ELF-1 (cell line): ENCODE data around the gene LSR.
A peak's percentile ranks its signal among the peaks of the same experiment; 100 is the strongest.

Source experiments
- DNase-seq: peaks from one replicate; pipeline ENCODE4 v3.0.0-alpha.2; 2016; ENCODE audit warnings: low read depth, low spot score

LSR gene

GRCh38 chr19:35302446-35302845 lies 53.6 kb downstream of the LSR start:
- no peak for DNase-seq

DNA sequence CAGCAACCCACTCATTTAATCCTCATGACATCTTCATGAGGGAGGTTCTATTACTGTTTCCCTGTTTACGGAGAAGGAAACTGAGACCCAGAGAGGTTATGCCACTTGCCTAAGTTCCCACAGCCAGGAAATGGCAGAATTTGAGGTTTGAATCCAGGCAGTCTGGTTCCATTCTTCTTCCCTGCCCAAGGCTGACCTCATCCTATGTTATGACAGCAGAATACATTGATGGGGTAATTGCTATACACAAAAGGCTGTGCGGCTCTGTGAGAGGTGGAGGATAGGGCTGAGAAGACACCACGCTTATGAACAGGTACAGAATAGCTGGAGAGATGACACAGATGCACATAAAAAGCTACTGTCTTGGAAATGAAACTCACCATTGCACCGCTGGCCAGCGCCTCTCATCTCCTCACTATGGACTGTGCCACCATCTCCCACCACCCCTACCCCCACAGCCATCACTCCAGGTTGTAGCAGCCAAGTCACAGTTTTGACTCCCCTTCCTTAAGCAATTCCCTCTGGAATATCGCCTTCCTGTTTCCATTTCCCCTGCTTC lies 54.6 kb downstream of the LSR start:
- DNase-seq: no peak

DNA sequence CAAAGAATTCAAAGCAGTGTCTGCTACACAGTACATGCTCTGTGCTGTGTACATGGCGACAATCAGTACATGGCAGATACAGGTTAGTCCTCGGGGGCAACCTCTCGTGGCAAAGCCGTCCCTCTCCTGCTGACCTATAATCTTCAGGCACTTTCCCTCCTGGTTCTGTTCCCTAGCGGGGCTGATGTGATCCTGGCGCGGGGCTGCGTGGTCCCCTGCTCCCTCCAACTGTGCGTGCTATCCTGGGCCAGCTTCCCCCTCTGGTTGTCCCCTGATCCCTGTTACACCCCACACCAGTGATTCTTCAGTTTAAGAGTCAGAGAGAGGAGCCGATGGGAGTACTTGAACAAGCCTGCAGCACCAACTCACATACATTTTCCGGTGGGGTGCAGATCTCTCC lies 55.2 kb downstream of the LSR start:
- no peak for DNase-seq

DNA sequence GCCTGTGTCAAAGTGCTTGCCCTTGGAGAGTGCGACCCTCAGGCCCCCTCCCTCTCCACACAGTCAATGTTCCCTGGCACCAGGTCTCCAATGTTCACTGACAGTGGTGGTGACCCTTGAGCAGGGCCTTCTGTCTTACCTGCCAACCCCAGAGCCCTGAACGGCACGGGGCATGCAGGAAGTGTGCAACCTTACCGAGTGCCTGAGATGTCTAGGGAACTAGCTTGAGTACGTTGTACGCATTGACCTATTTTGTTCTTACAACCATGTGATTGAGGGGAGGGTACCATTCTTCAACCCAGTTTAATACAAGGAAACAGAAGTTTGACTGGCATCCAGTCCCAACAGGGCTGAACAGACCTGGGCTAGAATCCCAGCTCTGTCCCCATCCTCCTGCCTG lies 56.4 kb downstream of the LSR start:
- no peak for DNase-seq

DNA sequence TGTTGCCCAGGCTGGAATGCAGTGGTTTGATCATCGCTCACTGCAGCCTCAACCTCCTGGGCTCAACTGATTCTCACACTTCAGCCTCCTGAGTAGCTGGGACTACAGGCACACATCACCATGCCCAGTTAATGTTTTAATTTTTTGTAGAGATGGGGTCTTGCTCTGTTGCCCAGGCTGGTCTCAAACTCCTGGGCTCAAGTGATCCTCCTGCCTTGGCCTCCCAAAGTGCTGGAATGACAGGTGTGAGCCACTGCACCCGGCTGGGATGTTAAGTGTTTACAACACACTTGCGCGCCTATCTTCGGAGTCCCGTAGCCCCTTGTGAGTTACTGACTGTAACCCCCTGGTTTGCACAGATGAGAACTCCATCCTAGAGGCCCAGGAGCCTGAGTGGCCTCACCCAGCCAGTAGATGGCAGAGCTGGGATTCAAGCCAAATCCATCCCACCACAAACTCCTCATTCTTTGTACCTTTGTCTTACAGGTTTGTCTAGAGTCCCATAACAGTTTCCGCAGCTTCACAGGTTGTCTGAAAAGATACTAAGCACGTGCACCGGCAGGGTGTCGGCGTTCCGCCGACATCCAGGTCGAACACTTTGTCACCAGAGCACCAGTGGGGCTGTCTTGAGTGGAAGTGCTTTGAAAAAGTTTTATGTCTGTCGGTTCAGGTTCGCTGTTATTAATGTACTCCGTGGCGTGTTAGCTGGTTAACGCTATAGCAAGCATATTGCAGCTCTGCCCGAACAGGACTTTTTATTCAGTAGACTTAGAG lies 57.9 kb downstream of the LSR start:
- DNase-seq: peak; percentile 78

GRCh38 chr19:35307931-35308330 lies 59.1 kb downstream of the LSR start:
- DNase-seq: no peak

GRCh38 chr19:35308910-35309309 lies 60.1 kb downstream of the LSR start:
- no peak for DNase-seq

DNA sequence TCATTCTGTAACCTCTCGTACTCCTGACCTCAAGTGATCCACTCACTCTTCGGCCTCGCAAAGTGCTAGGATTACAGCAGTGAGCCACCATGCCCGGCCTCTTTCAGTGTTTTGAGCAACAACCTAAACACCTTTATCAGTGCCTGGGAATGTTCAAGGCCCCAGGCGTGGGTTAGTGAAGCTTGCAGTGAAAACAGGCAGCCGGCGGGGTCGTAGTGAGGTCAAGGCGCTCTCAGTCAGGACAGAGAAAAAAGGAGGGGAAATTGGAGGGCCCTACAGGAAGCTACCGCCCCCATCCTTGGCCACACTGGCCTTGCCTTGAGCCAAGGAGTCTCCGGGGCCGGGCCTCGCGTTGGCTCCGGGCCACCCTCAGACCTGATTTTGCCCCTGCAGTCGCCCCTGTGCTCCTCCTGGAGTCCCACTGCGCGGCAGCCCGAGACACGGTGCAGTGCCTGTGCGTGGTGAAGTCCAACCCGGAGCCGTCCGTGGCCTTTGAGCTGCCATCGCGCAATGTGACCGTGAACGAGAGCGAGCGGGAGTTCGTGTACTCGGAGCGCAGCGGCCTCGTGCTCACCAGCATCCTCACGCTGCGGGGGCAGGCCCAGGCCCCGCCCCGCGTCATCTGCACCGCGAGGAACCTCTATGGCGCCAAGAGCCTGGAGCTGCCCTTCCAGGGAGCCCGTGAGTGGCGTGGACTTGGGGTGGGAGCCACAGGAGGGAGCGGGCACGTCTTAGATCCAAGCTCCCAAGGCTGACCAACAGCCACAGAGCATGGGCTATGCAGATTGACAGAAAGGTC lies 60.9 kb downstream of the LSR start:
- DNase-seq: peak; percentile 93

DNA sequence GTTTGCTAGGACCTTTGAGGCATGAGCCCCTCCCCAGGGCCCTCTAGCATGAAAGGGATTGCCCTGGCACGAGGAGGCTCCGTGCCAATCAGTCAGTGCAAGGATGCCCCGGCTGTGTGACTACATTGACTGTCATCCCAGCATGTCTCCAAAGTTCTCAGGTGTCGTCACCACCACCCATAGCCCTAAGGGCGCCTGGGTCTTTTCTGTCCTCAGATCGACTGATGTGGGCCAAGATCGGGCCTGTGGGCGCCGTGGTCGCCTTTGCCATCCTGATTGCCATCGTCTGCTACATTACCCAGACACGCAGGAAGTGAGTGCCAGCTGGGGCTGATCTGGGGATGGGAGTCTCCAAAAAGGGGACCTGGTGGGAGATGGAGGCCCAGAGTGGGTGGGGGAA lies 61.5 kb downstream of the LSR start:
- DNase-seq: no peak

DNA sequence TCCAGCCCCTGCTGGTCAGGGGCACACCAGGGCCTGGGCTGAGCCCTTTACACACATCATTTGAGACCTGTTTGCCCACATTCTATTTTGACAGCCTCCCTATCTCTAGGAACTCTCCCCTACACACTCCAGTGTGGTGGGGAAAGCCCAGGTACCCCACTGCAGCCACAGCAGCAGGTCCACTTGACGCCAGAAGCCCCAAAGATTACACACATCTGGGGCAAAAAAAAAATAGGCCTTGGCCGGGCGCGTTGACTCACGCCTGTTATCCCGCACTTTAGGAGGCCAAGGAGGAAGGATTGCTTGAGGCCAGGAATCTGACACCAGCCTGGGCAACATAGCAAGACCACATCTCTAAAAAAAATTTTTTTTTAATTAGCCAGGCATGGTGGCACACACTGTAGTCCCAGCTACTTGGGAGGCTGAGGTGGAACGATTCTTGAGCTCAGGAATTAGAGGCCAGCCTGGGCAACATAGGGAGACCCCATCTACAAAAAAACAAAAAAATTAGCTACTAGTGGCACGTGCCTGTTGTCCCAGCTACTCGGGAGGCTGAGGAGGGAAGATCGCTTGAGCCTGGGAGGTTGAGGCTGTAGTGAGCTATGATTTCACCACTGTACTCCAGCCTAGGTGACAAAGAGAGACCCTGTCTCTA lies 62.1 kb downstream of the LSR start:
- DNase-seq: peak; percentile 43

- no peak for DNase-seq
These were observed 63.3 kb downstream of the LSR start for GRCh38 chr19:35311901-35312665.

GRCh38 chr19:35313587-35313986 lies 64.8 kb downstream of the LSR start:
- no peak for DNase-seq

- DNase-seq: no peak
These were observed 65.2 kb downstream of the LSR start for GRCh38 chr19:35314031-35314430.

DNA sequence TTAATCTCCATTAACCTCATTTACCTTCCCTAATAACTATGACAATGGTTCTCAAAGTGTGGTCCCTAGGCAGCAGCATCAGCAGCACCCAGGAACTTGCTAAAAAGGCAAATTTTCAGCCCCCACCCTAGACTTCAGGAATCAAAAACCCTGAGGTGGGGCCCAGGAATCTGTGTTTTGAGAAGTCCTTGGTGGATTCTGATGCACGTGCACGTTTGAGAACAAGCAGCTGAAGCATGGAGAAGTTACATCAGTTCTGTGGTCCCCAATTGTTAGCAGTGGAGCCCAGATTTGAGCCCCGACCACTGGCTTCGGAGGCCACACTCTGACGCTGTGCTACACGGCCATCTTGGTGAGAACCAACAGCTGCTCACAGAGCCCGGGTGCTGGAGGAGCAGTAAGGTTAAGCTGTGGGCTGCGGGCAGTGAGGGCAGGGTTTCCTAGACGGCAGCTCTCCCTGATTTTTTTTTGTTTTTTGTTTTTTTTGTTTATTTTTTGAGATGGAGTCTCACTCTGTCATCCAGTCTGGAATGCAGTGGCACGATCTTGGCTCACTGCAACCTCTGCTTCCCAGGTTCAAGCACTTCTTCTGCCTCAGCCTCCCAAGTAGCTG lies 66.2 kb downstream of the LSR start:
- DNase-seq: no peak

- DNase-seq: no peak
These were observed 67.1 kb downstream of the LSR start for GRCh38 chr19:35315883-35316282.

DNA sequence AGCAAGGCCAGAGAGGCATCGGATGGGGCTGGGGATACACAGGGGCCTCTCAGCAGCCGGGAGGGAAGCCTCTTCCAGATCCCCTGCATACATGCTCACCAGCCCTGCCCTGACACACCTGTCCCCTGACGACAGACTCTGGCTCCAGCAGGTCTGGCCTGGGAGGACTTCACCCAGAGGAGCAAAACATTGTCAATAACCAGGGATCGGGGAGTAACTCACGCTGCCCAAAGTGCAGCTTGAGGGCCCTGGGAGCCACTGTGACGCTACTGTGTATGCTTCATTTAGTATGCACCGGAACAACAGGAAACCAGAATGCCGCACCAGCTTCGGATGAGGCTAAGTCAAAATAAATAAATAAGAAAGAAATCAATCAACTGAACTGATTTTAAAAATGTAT lies 67.8 kb downstream of the LSR start:
- no peak for DNase-seq
